ENCODE results near the gene VEPH1. TPM values are rescaled to one million over a fixed set of nuclear protein-coding genes. Genes with fewer than 3 reads are reported as not detected.

VEPH1 gene
- total RNA-seq = 178 and 210 TPM in 2 replicates

DNA sequence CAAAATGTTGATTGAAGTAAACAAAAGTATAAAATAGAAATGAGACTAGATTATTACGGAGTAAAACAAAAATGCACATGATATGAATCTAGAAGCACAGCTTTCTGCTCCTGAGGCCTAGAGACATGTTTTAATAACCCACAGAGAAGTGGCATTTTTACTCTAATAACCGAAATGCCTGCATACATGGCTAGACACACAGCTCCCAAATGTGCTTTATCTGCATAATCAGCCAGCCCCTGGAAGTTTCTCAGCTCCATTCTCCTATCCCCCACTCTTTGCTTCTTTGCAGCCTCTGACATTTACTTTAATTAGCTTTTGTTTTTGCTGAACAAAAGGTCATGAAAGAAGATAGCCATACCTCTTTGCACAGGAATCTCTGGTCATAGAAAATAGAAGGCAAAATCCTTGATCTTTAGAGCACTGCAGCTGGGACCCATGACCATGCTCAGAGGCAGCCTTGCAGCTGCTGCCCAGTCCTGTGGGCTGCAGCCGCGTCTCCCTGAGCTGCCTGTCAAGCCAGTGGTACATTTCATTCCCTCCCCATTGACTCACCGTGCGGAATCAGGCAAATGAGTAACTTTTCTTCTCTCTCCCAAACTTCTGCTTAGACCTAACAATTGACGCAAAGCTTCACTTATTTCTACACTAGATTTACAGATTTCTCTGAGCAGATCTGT, at the start of gene VEPH1:
TSS of gene VEPH1 (minus strand) at position 501 of the 680 bp plus-strand sequence. CDS start 8,067 bp downstream, outside the sequence.

GRCh38 chr3:157436583-157437291, 66.5 kb downstream of the VEPH1 start, which contains the start of gene PTX3:
TSS of gene PTX3 (plus strand) at chr3:157436850. CDS start at chr3:157436934, 84 bp downstream.

Other genes with a start within 250 kb of the VEPH1 start
- gene PTX3, start 66.6 kb downstream of the VEPH1 start, total RNA-seq = 395 and 451 TPM in 2 replicates

Measured in vein endothelial cell (primary cell).